Activated CD8-positive, alpha-beta memory T cell treated with anti-CD3 and anti-CD28 coated beads, Interleukin-2, amount 50 U/mL, for 48 hours (primary cell): ENCODE data around the gene CBFA2T2.

Experiments
- DNase-seq: peaks from one replicate; pipeline ENCODE4 v3.0.0-alpha.2; 2020

Gene CBFA2T2

DNA sequence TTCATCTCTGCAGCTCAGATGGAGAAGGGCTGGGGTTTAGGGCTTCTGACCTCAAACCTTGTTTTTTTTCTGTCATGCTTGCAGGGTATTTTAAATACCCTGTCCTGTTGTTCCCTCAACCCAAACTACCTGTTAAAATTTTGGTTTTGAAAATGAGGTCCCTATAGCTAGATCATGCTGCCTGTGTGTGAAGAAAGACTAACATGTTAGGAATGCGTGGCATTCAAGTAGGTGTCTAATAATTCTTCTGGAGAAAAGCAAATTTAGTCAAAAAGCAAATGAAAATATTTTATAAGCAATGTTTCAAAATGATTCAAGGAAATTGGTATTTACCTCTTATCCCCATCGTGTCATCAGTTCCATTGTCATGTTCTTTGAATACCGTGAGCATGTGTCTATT, 95.1 kb downstream of the CBFA2T2 start:
- no peak for DNase-seq

DNA sequence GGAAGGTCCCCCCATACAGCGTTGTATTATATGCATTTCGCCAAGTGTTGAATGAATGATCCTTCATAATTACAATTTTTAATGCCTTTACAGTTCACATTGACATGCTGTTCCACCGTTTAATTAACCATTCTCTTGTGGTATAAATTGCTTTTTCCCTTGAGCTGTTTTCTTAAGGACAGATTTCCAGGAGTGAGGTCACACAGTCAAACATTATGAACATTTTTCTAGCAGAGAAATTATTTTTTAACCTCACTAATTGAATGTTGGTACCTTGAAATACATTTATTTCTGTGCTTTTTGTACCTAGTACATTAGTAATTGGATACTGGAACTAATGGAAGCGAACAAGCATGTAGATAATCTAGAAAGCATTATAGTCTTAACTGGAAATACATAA, 95.5 kb downstream of the CBFA2T2 start:
- DNase-seq: no peak

DNA sequence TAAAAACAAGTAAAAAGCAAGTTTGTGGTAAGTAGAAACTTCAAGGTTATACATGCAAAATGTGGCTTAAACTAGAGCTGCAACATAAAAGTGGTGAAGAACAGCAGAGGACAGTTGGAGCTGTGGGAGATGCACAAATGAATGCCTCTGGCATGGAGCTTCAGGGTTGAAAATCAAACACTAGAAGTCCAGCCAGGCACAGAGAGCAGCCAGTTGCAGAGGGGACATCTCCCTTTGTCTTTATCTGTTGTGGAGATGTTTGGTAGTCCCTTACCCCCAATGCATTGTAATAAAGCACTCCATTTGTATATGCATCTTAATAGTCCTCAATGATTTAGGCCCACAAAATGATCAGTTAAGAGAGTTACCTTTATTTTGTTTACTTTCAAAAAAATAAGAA, 99.2 kb downstream of the CBFA2T2 start:
- DNase-seq: no peak

DNA sequence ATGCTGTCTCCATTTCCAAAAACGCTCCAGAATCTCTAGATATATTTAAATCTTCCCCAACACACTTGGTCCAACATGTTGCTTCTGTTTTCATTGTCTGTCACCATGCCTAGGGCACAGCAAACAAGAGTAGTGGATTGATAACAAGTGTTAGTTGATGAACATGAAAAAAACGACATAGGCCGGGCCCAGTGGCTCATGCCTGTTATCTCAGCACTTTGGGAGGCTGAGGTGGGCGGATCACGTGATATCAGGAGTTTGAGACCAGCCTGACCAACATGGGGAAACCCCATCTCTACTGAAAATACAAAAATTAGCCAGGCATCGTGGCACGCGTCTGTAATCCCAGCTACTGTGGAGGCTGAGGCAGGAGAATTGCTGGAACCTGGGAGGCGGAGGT, 102.0 kb downstream of the CBFA2T2 start:
- peak; percentile 72 for DNase-seq

DNA sequence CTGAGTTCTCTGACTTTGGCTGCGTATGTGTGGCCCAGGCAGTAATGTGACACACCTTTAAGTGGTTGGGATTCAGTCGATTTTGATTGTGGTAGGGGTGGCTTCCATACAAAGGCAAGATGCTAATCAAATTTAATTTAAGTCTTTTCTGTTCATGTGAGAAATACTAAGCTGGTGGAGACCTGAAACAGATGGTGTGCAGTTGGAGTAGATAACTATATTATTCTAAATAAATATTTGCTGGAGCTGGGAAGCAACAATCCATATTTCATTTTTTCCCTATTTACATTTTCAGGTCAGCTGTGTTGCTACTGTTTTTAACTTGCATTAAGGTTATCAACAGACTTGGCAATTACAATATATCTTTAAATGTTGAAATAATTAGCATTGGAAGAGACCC, 104.8 kb downstream of the CBFA2T2 start:
- DNase-seq: no peak

- DNase-seq: no peak
Observed at GRCh38 chr20:33600414-33600813, 110.5 kb downstream of the CBFA2T2 start.

GRCh38 chr20:33600981-33601380, 111.1 kb downstream of the CBFA2T2 start:
- no peak for DNase-seq

DNA sequence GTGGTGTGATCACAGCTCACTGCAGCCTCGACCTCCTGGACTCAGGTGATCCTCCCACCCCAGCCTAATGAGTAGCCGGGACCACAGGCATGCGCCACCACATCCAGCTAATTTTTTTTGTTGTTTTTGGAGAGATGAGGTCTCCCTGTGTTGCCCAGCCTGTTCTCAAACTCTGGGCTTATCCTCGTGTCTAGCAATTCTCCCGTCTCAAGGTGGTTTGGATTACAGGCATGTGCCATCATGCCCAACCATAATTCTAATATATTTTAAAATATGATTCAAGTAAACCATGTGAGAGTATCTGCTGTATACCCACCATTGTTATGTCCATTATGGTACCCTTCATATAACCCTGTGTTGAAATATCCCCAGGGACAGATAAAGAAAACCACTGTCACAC, 112.0 kb downstream of the CBFA2T2 start:
- no peak for DNase-seq

GRCh38 chr20:33602826-33603590, 113.1 kb downstream of the CBFA2T2 start:
- no peak for DNase-seq

GRCh38 chr20:33604084-33604990, 114.4 kb downstream of the CBFA2T2 start:
- DNase-seq: no peak

DNA sequence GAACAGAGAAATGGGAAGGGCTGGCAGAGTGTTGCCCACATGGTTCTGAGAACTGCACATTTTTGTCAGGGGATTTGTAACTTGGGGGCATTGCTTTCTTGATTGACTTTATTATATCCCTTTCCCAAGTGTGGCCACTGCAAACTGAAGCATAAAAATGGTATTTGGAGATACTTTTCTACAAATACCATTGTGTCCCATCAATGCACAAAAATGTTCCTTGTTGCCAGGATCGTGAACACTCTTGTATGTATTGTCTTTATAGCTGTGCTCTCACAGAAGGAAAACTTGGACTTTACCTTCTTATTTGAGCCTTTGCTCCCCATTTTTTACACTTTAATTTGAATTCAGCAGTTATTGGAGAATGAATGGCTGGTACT, 115.1 kb downstream of the CBFA2T2 start:
- no peak for DNase-seq

GRCh38 chr20:33606118-33606771, 116.3 kb downstream of the CBFA2T2 start:
- DNase-seq: no peak

- no peak for DNase-seq
Observed at GRCh38 chr20:33609504-33609903, 119.6 kb downstream of the CBFA2T2 start.

GRCh38 chr20:33611106-33611505, 121.2 kb downstream of the CBFA2T2 start:
- no peak for DNase-seq

GRCh38 chr20:33612001-33612400, 122.1 kb downstream of the CBFA2T2 start:
- no peak for DNase-seq

DNA sequence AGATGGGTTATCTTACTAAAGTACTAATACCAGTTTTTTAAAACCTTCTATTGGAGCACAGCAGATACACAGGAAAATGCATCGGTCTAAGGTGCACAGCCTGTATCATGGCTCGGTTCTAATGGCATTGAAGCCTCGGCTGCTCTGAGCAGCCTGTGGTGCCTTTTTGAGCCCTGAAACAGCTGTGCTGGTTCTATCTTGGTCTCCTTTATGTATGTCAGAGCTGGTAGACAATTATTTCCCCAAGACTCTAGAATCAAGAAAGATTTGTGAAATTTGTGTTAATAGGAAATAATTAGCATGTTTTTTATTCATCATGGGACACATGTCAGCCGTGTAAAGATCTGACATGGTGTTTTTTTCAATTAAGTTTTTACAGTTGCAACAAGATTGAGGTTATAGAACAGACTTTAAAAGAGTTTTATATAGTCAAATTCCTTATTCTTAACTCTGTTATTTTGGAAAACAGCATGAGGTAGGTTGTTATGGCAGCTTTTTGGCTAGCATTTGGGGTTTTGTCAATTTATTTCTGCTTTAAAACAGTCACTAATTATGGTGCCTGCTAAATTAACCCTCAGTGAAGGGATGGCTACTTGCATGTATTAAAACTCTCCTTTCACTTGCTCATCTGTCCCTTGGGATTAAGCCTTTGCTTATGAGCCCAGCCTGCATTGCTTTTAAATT, 132.0 kb downstream of the CBFA2T2 start:
- DNase-seq: no peak

- DNase-seq: no peak
Observed at GRCh38 chr20:33622705-33623365, 132.9 kb downstream of the CBFA2T2 start.

GRCh38 chr20:33624399-33624798, 134.5 kb downstream of the CBFA2T2 start:
- no peak for DNase-seq

GRCh38 chr20:33626190-33626589, 136.3 kb downstream of the CBFA2T2 start:
- DNase-seq: no peak

DNA sequence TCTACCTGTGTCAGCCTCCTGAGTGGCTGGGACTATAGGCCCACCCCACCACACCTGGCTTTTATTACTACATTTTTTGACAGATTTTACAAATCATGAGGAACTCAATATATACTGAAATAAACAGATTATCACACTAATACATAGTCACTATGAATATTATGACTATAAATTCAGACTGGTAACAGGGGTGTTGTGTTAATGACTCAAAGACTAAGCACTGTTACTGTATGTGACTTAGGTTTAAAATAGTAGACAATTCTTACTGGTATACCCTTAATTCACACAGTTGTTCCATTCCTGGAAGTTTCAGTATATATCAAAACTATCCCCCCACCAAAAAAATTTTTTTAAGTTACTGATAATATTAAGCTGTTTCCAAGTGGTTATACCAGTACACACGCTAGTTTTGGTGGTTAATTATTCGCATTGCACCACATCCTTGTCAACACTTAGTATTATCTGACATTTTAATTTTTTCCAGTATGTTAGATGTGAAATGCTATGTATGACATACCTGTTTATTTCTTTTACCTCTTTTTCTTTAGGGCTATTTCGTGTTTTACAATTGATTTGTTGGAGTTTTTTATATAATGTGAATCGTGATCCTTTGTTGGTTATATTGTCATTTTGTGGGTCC, 137.8 kb downstream of the CBFA2T2 start:
- DNase-seq: no peak

GRCh38 chr20:33629533-33629932, 139.6 kb downstream of the CBFA2T2 start:
- no peak for DNase-seq

GRCh38 chr20:33629979-33630378, 140.1 kb downstream of the CBFA2T2 start:
- no peak for DNase-seq
